Measurements from ENCODE around the gene SYNCRIP.

- TF ChIP-seq ETV6 (CRISPR knock-in tag; conservative IDR thresholded peaks at IDR 0.05) (no peak), ZNF230 (CRISPR knock-in tag; IDR thresholded peaks at IDR 0.05) (no peak), TCF7 (IDR thresholded peaks at IDR 0.05; ENCODE audit: low read depth) (no peak), ATF3 (CRISPR knock-in tag; IDR thresholded peaks at IDR 0.05) (no peak), FOSL1 (CRISPR knock-in tag; IDR thresholded peaks at IDR 0.05; ENCODE audit: borderline replicate concordance) (no peak), ZNF567 (CRISPR knock-in tag; IDR thresholded peaks at IDR 0.05; ENCODE audit: borderline replicate concordance) (no peak), SMAD3 (CRISPR knock-in tag; IDR thresholded peaks at IDR 0.05) (no peak), MAX (IDR thresholded peaks at IDR 0.05) (no peak), GLI4 (CRISPR knock-in tag; IDR thresholded peaks at IDR 0.05; ENCODE audit: borderline replicate concordance) (no peak)
Observed at GRCh38 chr6:85620308-85620707, 22.4 kb downstream of the SYNCRIP start.

Measured in HepG2 (cell line).